A549 treated with AZD9567 at 1 μM for 4 hours (cell line): ENCODE data around the gene PROP1. TPM values are rescaled to one million over a fixed set of nuclear protein-coding genes. Genes with fewer than 3 reads are reported as not detected.

Source experiments
- total RNA-seq: library from RNA; stranded (reverse); fragments of 200-300 nt; extraction: Qiagen RNA extraction; gene quantifications from 5 replicates; pipeline ENCODE4 v1.2.3, GENCODE V29; 2022; ENCODE audit not compliant: insufficient read depth

Gene PROP1
- total RNA-seq: not detected in 5 replicates

DNA sequence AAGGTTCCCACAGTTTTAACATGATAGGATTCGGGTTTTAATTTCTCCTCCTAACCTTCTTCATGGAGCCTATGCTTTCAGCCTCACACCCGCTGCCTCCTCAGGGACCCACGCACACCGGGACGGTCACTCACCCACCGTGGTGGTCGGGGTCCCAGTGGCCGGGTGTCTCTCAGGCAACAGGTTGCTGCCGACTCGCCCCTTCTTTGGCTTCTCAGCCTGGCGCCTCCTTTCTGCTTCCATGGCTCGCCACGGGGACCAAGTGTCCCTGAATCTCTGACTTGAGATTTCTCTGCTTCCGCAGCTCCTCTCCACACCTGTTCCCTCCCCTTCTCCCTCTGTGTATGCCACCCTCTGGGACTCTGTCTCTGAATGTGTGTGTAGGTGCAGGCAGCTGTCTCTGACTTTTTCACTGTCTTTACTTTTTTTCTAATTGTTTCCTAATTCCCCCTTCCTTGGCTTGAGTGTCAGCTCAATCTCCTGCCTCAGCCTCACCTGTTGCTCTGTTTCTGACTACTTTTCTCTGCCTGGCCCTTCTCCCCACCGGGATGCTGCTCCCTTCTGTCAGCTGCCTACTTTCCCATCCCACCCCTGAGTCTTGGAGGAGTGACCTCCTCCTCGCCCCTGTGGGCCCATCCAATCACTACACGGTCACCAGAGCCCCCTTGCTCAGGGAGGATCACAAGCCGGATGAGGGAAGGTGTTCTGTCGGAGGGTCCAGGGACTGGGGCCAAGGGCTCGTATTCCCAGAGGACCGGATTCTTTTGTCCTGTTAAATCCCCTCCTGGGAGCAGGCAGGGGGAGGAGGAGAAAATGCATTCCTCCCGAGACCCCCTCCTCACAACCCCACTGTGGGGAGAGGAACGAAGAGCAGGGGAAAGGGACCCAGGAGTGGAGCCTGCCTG lies at the start of gene PROP1:
PROP1 (minus strand) TSS at position 552 of the 905 bp plus-strand sequence; CDS start at position 243, 309 bp downstream.

Other genes with a start within 250 kb of the PROP1 start
- gene FAM153A, start 213.3 kb downstream of the PROP1 start, total RNA-seq: not detected in 5 replicates
- 0.31 to 1.1 TPM (median 1.00 TPM) in 5 replicates for gene N4BP3, start 117.3 kb upstream of the PROP1 start, total RNA-seq
- 30.6 to 32.4 TPM (median 31.9 TPM) in 5 replicates for gene RMND5B, start 134.8 kb upstream of the PROP1 start, total RNA-seq
- 389 to 431 TPM (median 412 TPM) in 5 replicates for gene NHP2, start 157.6 kb upstream of the PROP1 start, total RNA-seq
- not detected in 5 replicates for gene GMCL2, start 191.1 kb upstream of the PROP1 start, total RNA-seq
- 272 to 339 TPM (median 328 TPM) in 5 replicates for gene HNRNPAB, start 208.3 kb upstream of the PROP1 start, total RNA-seq
- gene PHYKPL, start 236.6 kb upstream of the PROP1 start, total RNA-seq: 8.7 to 17.9 TPM (median 9.1 TPM) in 5 replicates